Stimulated activated CD8-positive, alpha-beta memory T cell treated with anti-CD3 and anti-CD28 coated beads, Interleukin-15, amount 100 ng/mL, for 48 hours (primary cell): Measurements from ENCODE around the gene ZDHHC11.

Source experiments
- DNase-seq, 2 donors: peaks; one replicate each; pipeline ENCODE4 v3.0.0-alpha.2; 2020; ENCODE audit warnings: low read depth in 2 of 2

ZDHHC11 gene

DNA sequence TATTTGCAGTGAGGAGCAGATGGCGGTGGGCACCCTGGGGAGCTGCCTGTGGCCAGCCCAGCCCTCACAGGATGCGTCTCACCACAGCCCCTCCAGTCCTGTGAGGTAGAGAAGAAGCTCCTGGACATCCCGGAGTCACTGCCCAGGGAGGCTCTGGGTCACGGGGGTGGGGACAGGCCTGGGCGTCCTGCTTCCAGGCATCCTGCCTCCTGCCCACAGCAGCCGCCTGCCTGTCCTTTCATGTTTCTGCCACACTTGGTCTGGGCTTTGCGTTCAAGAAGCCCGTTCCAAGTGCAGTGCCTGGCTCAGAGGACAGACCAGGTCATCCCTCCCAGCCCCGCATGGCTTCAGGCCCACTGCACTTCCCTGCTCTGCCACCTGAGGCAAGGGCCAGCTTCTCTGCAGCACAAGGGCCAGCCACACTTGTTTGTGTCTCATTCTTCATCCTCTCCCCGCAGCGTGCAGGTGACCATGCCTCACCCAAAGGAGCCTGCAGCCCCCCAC lies 104.5 kb downstream of the ZDHHC11 start:
- no peak for DNase-seq
